Thymus (tissue), 11 donors: Measurements from ENCODE around the gene UBE2QL1. TPM values are rescaled to one million over a fixed set of nuclear protein-coding genes. Genes with fewer than 3 reads are reported as not detected.

ENCODE experiments used
- DNase-seq, 9 donors: peaks; one replicate each; pipeline ENCODE4 v3.0.0-alpha.2; 2013; ENCODE audit warnings: low spot score in 9 of 9, low read depth in 6 of 9, missing footprints in 1 of 9
- H3K27ac ChIP-seq, 2 donors: one replicate each; pipeline ENCODE4 v1.5.1; 2013; ENCODE audit warnings: control low read depth in 1 of 2, low read depth in 1 of 2, low read length in 1 of 2, mild to moderate bottlenecking in 1 of 2, moderate library complexity in 1 of 2
- H3K27me3 ChIP-seq, 2 donors: one replicate each; pipeline ENCODE4 v1.5.1; 2013; ENCODE audit warnings: low read length in 1 of 2; ENCODE audit not compliant: control insufficient read depth in 2 of 2, insufficient read depth in 1 of 2
- H3K36me3 ChIP-seq, 2 donors: one replicate each; pipeline ENCODE4 v1.5.1; 2013; ENCODE audit warnings: low read length in 1 of 2, mild to moderate bottlenecking in 1 of 2, moderate library complexity in 1 of 2; ENCODE audit not compliant: control insufficient read depth in 2 of 2, insufficient read depth in 2 of 2
- H3K4me1 ChIP-seq, 2 donors: one replicate each; pipeline ENCODE4 v1.5.1; 2013; ENCODE audit warnings: low read length in 2 of 2; ENCODE audit not compliant: control insufficient read depth in 2 of 2, insufficient read depth in 2 of 2
- H3K4me3 ChIP-seq, 2 donors: one replicate each; pipeline ENCODE4 v1.5.1; 2013; ENCODE audit warnings: low read length in 2 of 2, control low read depth in 1 of 2, mild to moderate bottlenecking in 1 of 2
- H3K9me3 ChIP-seq, 2 donors: one replicate each; pipeline ENCODE4 v1.5.1; 2013; ENCODE audit warnings: low read length in 1 of 2, mild to moderate bottlenecking in 1 of 2; ENCODE audit not compliant: control insufficient read depth in 2 of 2, insufficient read depth in 1 of 2
- WGBS: extraction: QIAGEN DNeasy Blood & Tissue Kit; methylation state at CpG from one replicate; pipeline ENCODE4 v1.1.7; 2013; 5-methylcytosine and 5-hydroxymethylcytosine counted together
- polyA plus RNA-seq: library from polyadenylated mRNA; stranded (reverse); fragments of 200-250 nt; gene quantifications from one replicate; pipeline ENCODE4 v1.2.3, GENCODE V29; 2013
- total RNA-seq: library from RNA; stranded (reverse); fragments of 120-200 nt; gene quantifications from one replicate; pipeline ENCODE4 v1.2.4, GENCODE V29; 2013
- donor health status: healthy.

Gene UBE2QL1
- total and polyA plus RNA-seq, 2 donors: 0.42 to 1.1 TPM

DNA sequence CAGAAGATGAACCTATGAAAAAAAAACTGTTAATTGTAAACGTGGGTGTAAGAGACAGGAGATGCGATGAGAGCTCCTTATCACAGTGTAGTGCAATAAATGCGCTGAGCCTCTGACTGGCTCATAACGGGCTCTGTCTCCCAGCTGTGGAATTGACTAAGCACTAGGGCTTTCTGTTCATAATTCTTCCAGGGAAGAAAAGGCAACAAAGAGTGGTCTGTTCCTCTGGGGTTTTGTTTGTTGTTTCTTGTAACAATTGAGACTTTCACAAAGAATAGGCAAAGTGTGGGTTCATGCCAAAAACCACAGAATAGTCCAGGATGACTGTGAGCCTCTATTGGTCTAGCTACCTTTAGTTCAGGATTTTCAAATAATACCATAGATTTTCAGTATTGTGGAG, 39.4 kb downstream of the UBE2QL1 start:
- H3K9me3 ChIP-seq: no peaks in the 10 kb centered on the region
- 85% methylated on average over 4 of the region's 4 CpGs for WGBS
- H3K27ac ChIP-seq: no peak overlapping the region
- DNase-seq: no peak
- no peak overlapping the region for H3K4me3 ChIP-seq
- peaks cover 0 to 5% of the 10 kb centered on the region in 2 donors for H3K27me3 ChIP-seq
- no peaks in the 10 kb centered on the region for H3K36me3 ChIP-seq
- peaks cover 0 to 11% of the 10 kb centered on the region in 2 donors for H3K4me1 ChIP-seq

DNA sequence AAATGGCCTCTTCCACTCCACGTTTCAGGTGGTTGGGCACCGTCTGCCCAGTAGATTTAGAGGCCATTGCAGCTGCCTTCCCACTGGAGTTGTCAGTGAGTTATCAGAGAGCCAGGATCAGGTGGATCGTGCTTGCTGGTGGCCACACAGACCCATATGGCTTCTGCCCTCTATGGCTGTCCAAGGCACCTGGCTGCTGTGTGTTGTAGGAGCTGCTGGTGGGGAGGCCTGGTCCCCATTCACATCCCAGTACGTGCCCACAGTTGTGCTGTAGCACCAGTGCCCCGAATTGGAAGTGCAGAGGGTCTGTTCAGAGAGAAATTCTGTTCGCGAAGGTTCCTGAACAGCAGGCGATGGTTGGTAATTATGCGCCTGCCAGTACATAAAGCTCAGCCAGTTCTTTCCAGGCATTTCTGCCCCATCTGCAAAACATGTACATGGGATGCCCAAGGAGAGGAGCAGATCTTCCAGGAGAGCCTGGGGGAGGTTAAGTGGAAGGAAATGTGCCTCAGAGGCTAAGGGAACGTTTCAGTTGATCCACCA, 41.1 kb downstream of the UBE2QL1 start:
- H3K4me1 ChIP-seq: peaks cover 0 to 4% of the 10 kb centered on the region in 2 donors
- H3K27ac ChIP-seq: no peak overlapping the region
- no peak overlapping the region for H3K4me3 ChIP-seq
- no peaks in the 10 kb centered on the region for H3K9me3 ChIP-seq
- peaks cover 0 to 5% of the 10 kb centered on the region in 2 donors for H3K27me3 ChIP-seq
- WGBS: 94% methylated on average over 10 of the region's 10 CpGs
- no peaks in the 10 kb centered on the region for H3K36me3 ChIP-seq
- no peak for DNase-seq

DNA sequence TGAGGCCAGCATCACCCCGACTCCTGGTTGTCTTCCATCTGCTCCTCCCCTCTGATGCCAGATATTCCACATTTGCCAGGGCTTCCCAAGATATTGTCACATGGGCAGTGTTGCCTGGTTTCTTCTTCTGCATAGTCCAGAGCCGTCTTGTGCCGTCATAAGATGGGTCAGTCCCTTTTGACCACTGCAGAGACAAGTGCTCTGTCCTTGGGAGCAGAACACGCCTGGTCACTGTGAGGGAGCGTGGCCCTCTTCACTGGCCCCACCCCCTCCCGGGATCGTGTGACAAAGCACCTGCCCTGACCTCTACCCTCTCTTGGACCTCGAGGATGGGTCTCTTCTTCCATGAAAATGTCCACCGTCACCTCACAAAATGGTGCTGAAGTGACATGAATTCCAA, 41.6 kb downstream of the UBE2QL1 start:
- Histone ChIP-seq H3K4me3 (no peak overlapping the region), H3K4me1 (no peaks in the 10 kb centered on the region), H3K27ac (no peak overlapping the region), H3K9me3 (no peaks in the 10 kb centered on the region), H3K27me3 (peaks cover 0 to 5% of the 10 kb centered on the region in 2 donors), H3K36me3 (no peaks in the 10 kb centered on the region)
- no peak for DNase-seq
- 94% methylated on average over 9 of the region's 9 CpGs for WGBS

DNA sequence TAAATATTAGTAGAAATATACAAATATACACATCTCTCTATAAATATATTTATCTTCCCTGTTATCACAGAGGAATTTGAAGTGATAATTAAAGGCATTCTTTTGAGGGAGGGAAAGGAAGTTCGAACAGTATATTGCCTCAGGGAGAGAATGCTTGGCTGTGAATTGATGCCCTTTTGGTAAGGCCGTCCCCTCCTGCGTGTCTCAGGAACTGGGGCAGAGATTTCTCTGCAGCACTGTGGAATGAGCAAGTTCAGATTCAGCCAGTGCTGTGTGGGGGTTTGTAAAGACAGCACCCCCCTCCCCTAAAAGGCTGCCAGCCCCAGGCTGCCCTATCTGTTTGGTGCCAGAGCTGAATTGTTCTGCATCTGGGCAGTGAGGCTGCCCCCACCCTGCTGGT, 42.0 kb downstream of the UBE2QL1 start:
- H3K9me3 ChIP-seq: no peaks in the 10 kb centered on the region
- H3K27ac ChIP-seq: no peak overlapping the region
- no peak overlapping the region for H3K4me3 ChIP-seq
- H3K4me1 ChIP-seq: no peaks in the 10 kb centered on the region
- DNase-seq: no peak
- H3K27me3 ChIP-seq: peaks cover 0 to 5% of the 10 kb centered on the region in 2 donors
- no peaks in the 10 kb centered on the region for H3K36me3 ChIP-seq
- 93% methylated on average over 3 of the region's 3 CpGs for WGBS

DNA sequence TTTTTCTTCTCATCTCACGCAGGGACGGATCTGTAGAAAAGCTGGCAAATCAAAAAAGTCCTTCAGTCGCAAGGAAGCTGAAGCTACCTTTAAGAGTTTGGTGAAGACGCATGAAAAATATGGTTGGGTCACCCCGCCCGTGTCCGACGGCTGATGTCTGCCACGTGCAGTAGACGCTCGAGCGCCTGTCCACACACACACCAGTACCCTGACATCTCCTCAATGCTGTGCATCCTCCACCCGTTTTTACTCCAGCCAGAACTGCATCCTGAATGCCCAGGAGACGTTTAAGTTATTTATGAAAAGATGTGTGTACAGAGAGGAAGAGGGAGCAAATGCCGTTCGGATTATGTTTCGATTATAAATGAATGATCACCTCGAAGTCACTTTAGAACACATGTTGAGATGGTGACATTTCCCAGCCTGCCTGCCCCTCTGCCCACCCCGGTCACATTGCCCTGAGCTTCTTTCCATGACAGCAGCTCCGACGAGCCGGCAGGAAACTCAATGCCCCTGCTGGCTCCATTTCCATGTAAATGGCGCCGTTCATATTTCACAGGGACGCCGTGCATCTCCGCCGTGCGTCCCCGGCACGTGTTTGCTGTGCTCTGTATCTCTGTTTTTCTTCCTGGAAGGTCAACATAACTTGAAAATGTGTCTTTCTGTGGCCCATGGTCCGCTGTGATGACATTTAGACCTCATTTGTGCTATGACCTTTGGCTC, 42.7 kb downstream of the UBE2QL1 start:
- Histone ChIP-seq H3K9me3 (no peaks in the 10 kb centered on the region), H3K36me3 (no peaks in the 10 kb centered on the region), H3K27ac (no peak overlapping the region), H3K4me3 (no peak overlapping the region), H3K27me3 (peaks cover 0 to 5% of the 10 kb centered on the region in 2 donors), H3K4me1 (no peaks in the 10 kb centered on the region)
- 94% methylated on average over 32 of the region's 32 CpGs for WGBS
- no peak for DNase-seq

DNA sequence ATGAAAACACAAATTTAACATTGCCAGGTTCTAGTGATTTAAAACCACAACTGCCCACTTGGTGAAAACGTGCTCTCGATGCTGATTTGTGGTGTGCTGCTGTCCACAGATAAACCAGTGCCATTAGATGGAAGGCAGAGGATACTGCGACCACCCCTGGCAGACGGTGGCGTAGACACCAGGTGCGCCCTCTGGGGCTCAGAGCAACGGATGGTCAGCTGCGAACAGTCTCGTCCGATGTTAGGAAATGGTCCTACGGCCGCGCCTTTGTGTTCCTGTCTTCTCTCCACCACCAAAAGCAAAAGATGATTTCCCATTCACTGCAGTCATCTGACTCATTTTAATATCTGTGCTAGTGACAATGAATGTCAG, 43.2 kb downstream of the UBE2QL1 start:
- 96% methylated on average over 13 of the region's 13 CpGs for WGBS
- no peaks in the 10 kb centered on the region for H3K4me1 ChIP-seq
- no peaks in the 10 kb centered on the region for H3K36me3 ChIP-seq
- no peaks in the 10 kb centered on the region for H3K9me3 ChIP-seq
- H3K4me3 ChIP-seq: no peak overlapping the region
- DNase-seq: no peak
- peaks cover 0 to 5% of the 10 kb centered on the region in 2 donors for H3K27me3 ChIP-seq
- H3K27ac ChIP-seq: no peak overlapping the region

DNA sequence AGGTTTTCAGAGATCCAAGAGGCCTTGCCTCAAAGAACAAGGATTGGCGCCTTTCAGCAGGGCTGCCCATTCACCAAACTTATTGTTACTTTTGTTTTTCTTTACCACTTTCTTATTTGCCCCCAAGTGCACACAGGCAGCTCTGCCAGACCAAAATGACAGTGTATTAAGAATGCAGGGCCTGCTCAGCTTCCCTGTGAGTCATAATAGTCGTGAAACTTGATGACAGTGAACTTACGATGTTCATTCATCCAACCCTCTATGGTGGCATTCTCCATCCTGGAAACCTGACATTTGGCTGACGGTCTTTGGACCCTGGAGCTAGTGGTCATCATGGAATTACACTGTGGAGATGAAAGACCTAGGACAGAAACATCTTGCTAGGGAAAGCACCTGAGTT, 44.3 kb downstream of the UBE2QL1 start:
- H3K9me3 ChIP-seq: no peaks in the 10 kb centered on the region
- H3K27ac ChIP-seq: no peak overlapping the region
- peaks cover 0 to 5% of the 10 kb centered on the region in 2 donors for H3K27me3 ChIP-seq
- H3K4me3 ChIP-seq: no peak overlapping the region
- no peaks in the 10 kb centered on the region for H3K36me3 ChIP-seq
- DNase-seq: no peak
- 96% methylated on average over 4 of the region's 4 CpGs for WGBS
- no peaks in the 10 kb centered on the region for H3K4me1 ChIP-seq

DNA sequence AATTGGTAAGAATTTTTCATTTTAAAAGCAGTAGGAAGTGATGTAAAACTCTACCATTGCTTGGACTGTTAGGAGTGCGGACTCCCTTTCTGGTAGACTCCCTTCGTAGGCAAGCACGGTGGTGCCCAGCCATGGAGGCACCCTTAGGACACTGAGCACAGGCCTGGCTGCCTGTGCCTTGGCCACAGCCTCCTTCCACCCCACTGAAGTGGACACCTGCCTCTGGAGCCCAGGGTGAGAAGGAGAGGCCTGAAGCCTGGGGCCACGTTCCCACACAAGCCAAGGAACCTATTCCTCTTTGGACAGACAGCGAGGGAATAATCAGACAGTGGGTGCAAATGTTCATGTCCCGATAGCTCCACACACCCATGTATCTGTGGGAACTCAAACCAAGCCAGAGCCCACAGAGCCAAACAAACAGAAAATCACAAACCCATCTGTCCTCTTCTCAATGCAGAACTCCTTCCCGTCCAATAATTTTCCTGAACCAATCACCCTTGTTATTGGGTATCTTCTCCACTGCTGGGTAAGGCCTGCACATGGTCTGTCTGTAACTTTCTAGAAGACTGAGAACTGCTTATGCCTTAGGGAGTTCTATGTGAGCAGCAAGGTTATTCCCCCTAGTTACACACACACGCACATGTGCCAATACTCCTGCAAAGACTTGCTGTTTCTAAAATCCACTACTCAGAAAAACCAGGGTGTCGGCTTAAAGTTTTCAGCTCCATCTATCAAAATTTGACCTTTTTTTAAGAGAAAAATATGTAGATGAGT, 45.2 kb downstream of the UBE2QL1 start:
- Histone ChIP-seq H3K4me1 (no peaks in the 10 kb centered on the region), H3K9me3 (no peaks in the 10 kb centered on the region), H3K36me3 (no peaks in the 10 kb centered on the region), H3K27me3 (peaks cover 0 to 5% of the 10 kb centered on the region in 2 donors), H3K27ac (no peak overlapping the region), H3K4me3 (no peak overlapping the region)
- DNase-seq: no peak
- 96% methylated on average over 9 of the region's 9 CpGs for WGBS

DNA sequence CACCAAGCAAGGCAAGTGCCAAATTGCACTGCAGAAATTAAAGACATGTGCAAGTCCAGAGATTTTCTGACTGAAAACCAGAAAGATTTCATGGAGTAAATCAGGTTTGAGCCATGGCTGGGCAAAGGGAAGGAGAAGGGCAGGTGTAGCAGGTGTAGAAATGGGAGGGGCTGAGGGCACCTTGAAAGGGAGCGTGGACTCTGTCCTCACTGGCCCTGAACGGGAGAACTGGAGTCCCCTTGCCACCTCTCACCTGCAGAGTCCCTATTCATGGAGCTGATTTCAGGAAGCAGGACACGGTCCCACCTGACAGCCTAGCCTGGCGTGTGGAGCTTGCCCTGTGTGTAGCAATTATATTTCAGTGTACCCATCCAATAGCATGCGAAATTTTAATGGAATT, 46.3 kb downstream of the UBE2QL1 start:
- Histone ChIP-seq H3K36me3 (no peaks in the 10 kb centered on the region), H3K27ac (no peak overlapping the region), H3K9me3 (no peaks in the 10 kb centered on the region), H3K4me3 (no peak overlapping the region), H3K27me3 (peaks cover 0 to 5% of the 10 kb centered on the region in 2 donors), H3K4me1 (no peaks in the 10 kb centered on the region)
- DNase-seq: no peak
- 95% methylated on average over 5 of the region's 5 CpGs for WGBS
